ENCODE results near the gene CLPTM1.
"Not testable (repeated sequence)": the region's sequence is repeated elsewhere in the genome, so short reads cannot be mapped to it uniquely, and the experiment has no call there.

The CLPTM1 gene

GRCh38 chr19:44954649-44955504, at the start of gene CLPTM1:
TSS of gene CLPTM1 (plus strand) at chr19:44955380. CDS start at chr19:44955396, 16 bp downstream.
- DNase-seq (ENCODE audit: low read depth in 3 of 3): peak; percentile 92 to 97 (median 94)

- no peak for DNase-seq (ENCODE audit: low read depth in 3 of 3)
Measured at GRCh38 chr19:44905437-44906160, 49.6 kb upstream of the CLPTM1 start, which contains the start of gene APOE. TSS of gene APOE (plus strand) at chr19:44905796. CDS start at chr19:44906625, 829 bp downstream.

- no peak for DNase-seq (ENCODE audit: low read depth in 3 of 3)
Measured at GRCh38 chr19:44907613-44908012, 47.6 kb upstream of the CLPTM1 start.

GRCh38 chr19:44908074-44908835, 46.9 kb upstream of the CLPTM1 start:
- DNase-seq (ENCODE audit: low read depth in 3 of 3): no peak

GRCh38 chr19:44908836-44909261, 46.3 kb upstream of the CLPTM1 start:
- DNase-seq (ENCODE audit: low read depth in 3 of 3): no peak

- DNase-seq (ENCODE audit: low read depth in 3 of 3): no peak
Measured at GRCh38 chr19:44909775-44910174, 45.4 kb upstream of the CLPTM1 start.

GRCh38 chr19:44911896-44912295, 43.3 kb upstream of the CLPTM1 start:
- DNase-seq (ENCODE audit: low read depth in 3 of 3): not testable (repeated sequence)

- no peak for DNase-seq (ENCODE audit: low read depth in 3 of 3)
Measured at GRCh38 chr19:44912854-44913253, 42.3 kb upstream of the CLPTM1 start.

GRCh38 chr19:44913512-44914432, 41.4 kb upstream of the CLPTM1 start:
- DNase-seq (ENCODE audit: low read depth in 3 of 3): not testable (repeated sequence)

- DNase-seq (ENCODE audit: low read depth in 3 of 3): peak; percentile 64 to 79 (median 66)
Measured at GRCh38 chr19:44914433-44915206, 40.6 kb upstream of the CLPTM1 start, which contains the start of gene APOC1. TSS of gene APOC1 (plus strand) at chr19:44914608. CDS start at chr19:44914892, 284 bp downstream.

GRCh38 chr19:44924243-44924725, 30.9 kb upstream of the CLPTM1 start:
- no peak for DNase-seq (ENCODE audit: low read depth in 3 of 3)

GRCh38 chr19:44925114-44925891, 29.9 kb upstream of the CLPTM1 start:
- no peak for DNase-seq (ENCODE audit: low read depth in 3 of 3)

- DNase-seq (ENCODE audit: low read depth in 3 of 3): not testable (repeated sequence)
Measured at GRCh38 chr19:44926245-44927077, 28.7 kb upstream of the CLPTM1 start.

GRCh38 chr19:44927746-44928145, 27.4 kb upstream of the CLPTM1 start:
- DNase-seq (ENCODE audit: low read depth in 3 of 3): no peak

GRCh38 chr19:44930088-44930487, 25.1 kb upstream of the CLPTM1 start:
- DNase-seq (ENCODE audit: low read depth in 3 of 3): no peak

- no peak for DNase-seq (ENCODE audit: low read depth in 3 of 3)
Measured at GRCh38 chr19:44931541-44931940, 23.6 kb upstream of the CLPTM1 start.

GRCh38 chr19:44939668-44940067, 15.5 kb upstream of the CLPTM1 start:
- DNase-seq (ENCODE audit: low read depth in 3 of 3): no peak

- DNase-seq (ENCODE audit: low read depth in 3 of 3): no peak
Measured at GRCh38 chr19:44942067-44942571, 13.1 kb upstream of the CLPTM1 start, which contains the start of gene APOC4. TSS of gene APOC4 (plus strand) at chr19:44942237. CDS start at chr19:44942278, 41 bp downstream.
